ENCODE measurements around the gene VKORC1. TPM values are rescaled to one million over a fixed set of nuclear protein-coding genes. Genes with fewer than 3 reads are reported as not detected.

VKORC1 gene
- total RNA-seq, 4 donors from 2014 or later = 20.1 to 35.9 (median 32.9) TPM

GRCh38 chr16:31132303-31132979, 37.8 kb upstream of the VKORC1 start:
- peaks cover 22 to 23% of the 10 kb centered on the region in 2 donors for H3K4me1 ChIP-seq
- H3K36me3 ChIP-seq = peaks cover 0 to 37% of the 10 kb centered on the region in 2 donors

DNA sequence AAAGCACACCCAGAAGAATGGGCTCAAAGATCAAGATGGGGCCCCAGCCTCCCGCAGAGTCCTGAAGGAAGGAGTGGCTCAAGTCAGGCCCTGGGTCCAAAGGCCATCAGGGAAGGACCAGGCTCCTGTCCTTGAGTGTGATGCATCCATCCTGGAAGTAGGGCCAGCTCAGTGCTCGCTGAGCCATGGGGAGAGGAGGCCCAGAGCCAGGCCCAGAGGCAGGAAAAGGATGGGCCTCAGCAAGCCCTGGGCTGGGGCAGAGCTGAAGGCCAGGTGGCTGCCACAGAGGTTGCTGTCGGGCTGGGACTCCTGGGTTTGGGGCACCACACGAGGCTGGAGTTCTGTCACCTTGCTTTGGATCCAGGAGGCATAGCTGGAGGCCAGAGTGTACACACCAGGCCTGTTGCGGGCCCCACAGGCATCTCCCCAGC, 37.3 kb upstream of the VKORC1 start:
- TF ChIP-seq POLR2A (IDR thresholded peaks at IDR 0.05) = no peak
- TF ChIP-seq, protein P1, sequence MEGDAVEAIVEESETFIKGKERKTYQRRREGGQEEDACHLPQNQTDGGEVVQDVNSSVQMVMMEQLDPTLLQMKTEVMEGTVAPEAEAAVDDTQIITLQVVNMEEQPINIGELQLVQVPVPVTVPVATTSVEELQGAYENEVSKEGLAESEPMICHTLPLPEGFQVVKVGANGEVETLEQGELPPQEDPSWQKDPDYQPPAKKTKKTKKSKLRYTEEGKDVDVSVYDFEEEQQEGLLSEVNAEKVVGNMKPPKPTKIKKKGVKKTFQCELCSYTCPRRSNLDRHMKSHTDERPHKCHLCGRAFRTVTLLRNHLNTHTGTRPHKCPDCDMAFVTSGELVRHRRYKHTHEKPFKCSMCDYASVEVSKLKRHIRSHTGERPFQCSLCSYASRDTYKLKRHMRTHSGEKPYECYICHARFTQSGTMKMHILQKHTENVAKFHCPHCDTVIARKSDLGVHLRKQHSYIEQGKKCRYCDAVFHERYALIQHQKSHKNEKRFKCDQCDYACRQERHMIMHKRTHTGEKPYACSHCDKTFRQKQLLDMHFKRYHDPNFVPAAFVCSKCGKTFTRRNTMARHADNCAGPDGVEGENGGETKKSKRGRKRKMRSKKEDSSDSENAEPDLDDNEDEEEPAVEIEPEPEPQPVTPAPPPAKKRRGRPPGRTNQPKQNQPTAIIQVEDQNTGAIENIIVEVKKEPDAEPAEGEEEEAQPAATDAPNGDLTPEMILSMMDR (IDR thresholded peaks at IDR 0.05 in 4 of 5, conservative IDR thresholded peaks at IDR 0.05 in 1 of 5) = no peak
- in situ Hi-C loops (cut with MboI; ENCODE audit: low sequenced_read_pairs in 4 of 4) (no loop called here), intact Hi-C loops (cut with DNase I; ENCODE audit: low total_unique reads) (no loop called here)
- DNase-seq (no peak), ATAC-seq (no peak)
- peaks cover 28 to 29% of the 10 kb centered on the region in 2 donors for H3K4me1 ChIP-seq
- H3K27ac ChIP-seq = no peak overlapping the region
- no peak overlapping the region for H3K4me3 ChIP-seq
- no peaks in the 10 kb centered on the region for H3K27me3 ChIP-seq
- peaks cover 0 to 37% of the 10 kb centered on the region in 2 donors for H3K36me3 ChIP-seq
- H3K9me3 ChIP-seq = no peaks in the 10 kb centered on the region

More at GRCh38 chr16:31132303-31132979, 37.8 kb upstream of the VKORC1 start:
- H3K9me3 ChIP-seq = no peaks in the 10 kb centered on the region
- intact Hi-C loops (cut with DNase I; ENCODE audit: low total_unique reads) = no loop called here
- ATAC-seq (no peak), DNase-seq (no peak)
- no peaks in the 10 kb centered on the region for H3K27me3 ChIP-seq
- no peak overlapping the region for H3K4me3 ChIP-seq
- no peak overlapping the region for H3K27ac ChIP-seq
- in situ Hi-C loops (cut with MboI; ENCODE audit: low sequenced_read_pairs in 4 of 4) = no loop called here
- TF ChIP-seq, protein P1 (IDR thresholded peaks at IDR 0.05 in 4 of 5, conservative IDR thresholded peaks at IDR 0.05 in 1 of 5) = no peak
- no peak for TF ChIP-seq POLR2A (IDR thresholded peaks at IDR 0.05)

DNA sequence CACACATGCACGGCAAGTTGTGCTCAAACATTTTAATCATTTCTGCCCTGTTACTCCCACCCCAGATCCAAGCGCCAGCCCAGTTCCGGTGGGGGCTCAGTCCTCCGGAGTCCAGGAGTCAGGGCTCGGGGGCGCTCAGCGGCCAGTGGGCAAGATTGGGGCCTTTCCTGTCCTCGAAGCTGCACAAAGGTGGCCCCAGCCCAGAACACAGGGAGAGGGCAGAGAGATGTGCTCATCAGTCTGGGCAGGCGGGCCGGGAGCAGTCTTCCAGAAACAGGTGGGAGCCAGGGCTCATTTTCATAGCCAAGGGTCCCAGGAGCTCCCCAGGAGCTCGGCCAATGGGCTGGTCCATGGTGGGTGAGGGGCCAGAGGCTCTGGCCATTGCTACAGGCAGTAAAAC, 36.8 kb upstream of the VKORC1 start:
- DNase-seq (no peak), ATAC-seq (no peak)
- Histone ChIP-seq H3K36me3 (peaks cover 0 to 37% of the 10 kb centered on the region in 2 donors), H3K27ac (no peak overlapping the region), H3K4me3 (no peak overlapping the region), H3K4me1 (peaks cover 29 to 32% of the 10 kb centered on the region in 2 donors), H3K27me3 (no peaks in the 10 kb centered on the region), H3K9me3 (no peaks in the 10 kb centered on the region)
- intact Hi-C loops (cut with DNase I; ENCODE audit: low total_unique reads) (no loop called here), in situ Hi-C loops (cut with MboI; ENCODE audit: low sequenced_read_pairs in 4 of 4) (no loop called here)
- TF ChIP-seq POLR2A (IDR thresholded peaks at IDR 0.05) = no peak
- TF ChIP-seq, protein P1 (IDR thresholded peaks at IDR 0.05 in 4 of 5, conservative IDR thresholded peaks at IDR 0.05 in 1 of 5) = no peak

- intact Hi-C loops (cut with DNase I; ENCODE audit: low total_unique reads) = no loop called here
- no peak for ATAC-seq
- TF ChIP-seq POLR2A (IDR thresholded peaks at IDR 0.05) = no peak
- TF ChIP-seq, protein P1 (IDR thresholded peaks at IDR 0.05 in 4 of 5, conservative IDR thresholded peaks at IDR 0.05 in 1 of 5) = no peak
These were observed 36.3 kb upstream of the VKORC1 start for GRCh38 chr16:31130899-31131298.

More at GRCh38 chr16:31130899-31131298, 36.3 kb upstream of the VKORC1 start:
- Histone ChIP-seq H3K27ac (no peak overlapping the region), H3K4me1 (peaks cover 29 to 37% of the 10 kb centered on the region in 2 donors), H3K27me3 (no peaks in the 10 kb centered on the region), H3K36me3 (peaks cover 0 to 37% of the 10 kb centered on the region in 2 donors), H3K4me3 (no peak overlapping the region), H3K9me3 (no peaks in the 10 kb centered on the region)
- no peak for DNase-seq
- in situ Hi-C loops (cut with MboI; ENCODE audit: low sequenced_read_pairs in 4 of 4) = no loop called here
